ENCODE data around the gene STAC3.
A peak's percentile ranks its signal among the peaks of the same experiment; 100 is the strongest.

Gene STAC3

GRCh38 chr12:57248934-57249742, 1.8 kb downstream of the STAC3 start:
- Histone ChIP-seq H3K4me2 (ENCODE audit: insufficient read depth, low read length) (no peak overlapping the region), H3K9ac (ENCODE audit: low read depth, low read length) (no peak overlapping the region)
- peak; percentile 60 for ATAC-seq (ENCODE audit: insufficient read depth, low read depth)

GRCh38 chr12:57247041-57247440, 3.9 kb downstream of the STAC3 start:
- H3K79me2 ChIP-seq (ENCODE audit: insufficient read depth, low read length), result no peaks in the 10 kb centered on the region
- no peak overlapping the region for H3K27ac ChIP-seq (ENCODE audit: low read length)
- peaks cover 3% of the 10 kb centered on the region; the same call in 1 of the 2 replicates for H4K20me1 ChIP-seq (ENCODE audit: insufficient read depth, low read length)
- DNase-seq, result no peak
- TF ChIP-seq EZH2 (IDR thresholded peaks at IDR 0.05; ENCODE audit: borderline replicate concordance, low read depth, low read length, severe bottlenecking) (no peak), CTCF (IDR thresholded peaks at IDR 0.05; ENCODE audit: borderline replicate concordance, extremely low read depth, low read length, poor library complexity, severe bottlenecking) (no peak)
- H3K4me1 ChIP-seq (ENCODE audit: insufficient read depth, low read length), result peaks cover 18% of the 10 kb centered on the region
- no peak overlapping the region for H3K9ac ChIP-seq (ENCODE audit: low read depth, low read length)
- H3K4me3 ChIP-seq (ENCODE audit: low read depth in 1 of 2, low read length in 2 of 2), result no peak overlapping the region
- ATAC-seq (ENCODE audit: insufficient read depth, low read depth), result no peak
- H2AFZ ChIP-seq (ENCODE audit: low read depth, low read length), result no peak overlapping the region
- H3K36me3 ChIP-seq (ENCODE audit: insufficient read depth, low read length), result no peaks in the 10 kb centered on the region
- H3K9me3 ChIP-seq (ENCODE audit: insufficient read depth, low read length, severe bottlenecking), result no peaks in the 10 kb centered on the region
- no peak overlapping the region for H3K4me2 ChIP-seq (ENCODE audit: insufficient read depth, low read length)
- no peaks in the 10 kb centered on the region for H3K27me3 ChIP-seq (ENCODE audit: insufficient read depth, low read length, poor library complexity)

More at GRCh38 chr12:57248934-57249742, 1.8 kb downstream of the STAC3 start:
- H3K9me3 ChIP-seq (ENCODE audit: insufficient read depth, low read length, severe bottlenecking), result no peaks in the 10 kb centered on the region
- no peaks in the 10 kb centered on the region for H4K20me1 ChIP-seq (ENCODE audit: insufficient read depth, low read length)
- no peaks in the 10 kb centered on the region for H3K79me2 ChIP-seq (ENCODE audit: insufficient read depth, low read length)
- no peak overlapping the region for H2AFZ ChIP-seq (ENCODE audit: low read depth, low read length)
- H3K36me3 ChIP-seq (ENCODE audit: insufficient read depth, low read length), result no peaks in the 10 kb centered on the region
- H3K4me3 ChIP-seq (ENCODE audit: low read depth in 1 of 2, low read length in 2 of 2), result no peak overlapping the region
- H3K27me3 ChIP-seq (ENCODE audit: insufficient read depth, low read length, poor library complexity), result no peaks in the 10 kb centered on the region
- DNase-seq, result no peak
- H3K4me1 ChIP-seq (ENCODE audit: insufficient read depth, low read length), result no peaks in the 10 kb centered on the region
- no peak overlapping the region for H3K27ac ChIP-seq (ENCODE audit: low read length)
- TF ChIP-seq CTCF (IDR thresholded peaks at IDR 0.05; ENCODE audit: borderline replicate concordance, extremely low read depth, low read length, poor library complexity, severe bottlenecking), result no peak
- TF ChIP-seq EZH2 (IDR thresholded peaks at IDR 0.05; ENCODE audit: borderline replicate concordance, low read depth, low read length, severe bottlenecking), result no peak

GRCh38 chr12:57244312-57244696, 6.7 kb downstream of the STAC3 start:
- Histone ChIP-seq H3K36me3 (ENCODE audit: insufficient read depth, low read length) (no peaks in the 10 kb centered on the region), H3K79me2 (ENCODE audit: insufficient read depth, low read length) (no peaks in the 10 kb centered on the region), H3K9ac (ENCODE audit: low read depth, low read length) (no peak overlapping the region; the same call in 1 of the 2 replicates), H3K4me3 (ENCODE audit: low read depth in 1 of 2, low read length in 2 of 2) (no peak overlapping the region), H3K9me3 (ENCODE audit: insufficient read depth, low read length, severe bottlenecking) (no peaks in the 10 kb centered on the region), H3K4me2 (ENCODE audit: insufficient read depth, low read length) (no peak overlapping the region), H3K4me1 (ENCODE audit: insufficient read depth, low read length) (peaks cover 30% of the 10 kb centered on the region), H3K27me3 (ENCODE audit: insufficient read depth, low read length, poor library complexity) (peaks cover 14% of the 10 kb centered on the region), H3K27ac (ENCODE audit: low read length) (no peak overlapping the region), H2AFZ (ENCODE audit: low read depth, low read length) (no peak overlapping the region), H4K20me1 (ENCODE audit: insufficient read depth, low read length) (peaks cover 8% of the 10 kb centered on the region; the same call in 1 of the 2 replicates)
- TF ChIP-seq EZH2 (IDR thresholded peaks at IDR 0.05; ENCODE audit: borderline replicate concordance, low read depth, low read length, severe bottlenecking), result no peak
- no peak for TF ChIP-seq CTCF (IDR thresholded peaks at IDR 0.05; ENCODE audit: borderline replicate concordance, extremely low read depth, low read length, poor library complexity, severe bottlenecking)
- DNase-seq (no peak), ATAC-seq (ENCODE audit: insufficient read depth, low read depth) (no peak)
